Adipocyte (in vitro differentiated cells): ENCODE data around the gene AP2M1.
A peak's percentile ranks its signal among the peaks of the same experiment; 100 is the strongest.

Experiments used
- DNase-seq: peaks from one replicate; pipeline ENCODE4 v3.0.0-alpha.2; 2015; ENCODE audit warnings: low read depth
- H3K27me3 ChIP-seq: replicated peaks from 2 replicates; pipeline ENCODE4 v1.7.0; 2013; ENCODE audit warnings: mild to moderate bottlenecking, low read length, moderate library complexity; ENCODE audit not compliant: control insufficient read depth, insufficient read depth
- H3K36me3 ChIP-seq: 2 replicates; pipeline ENCODE4 v1.7.0; 2013; ENCODE audit warnings: low read length, mild to moderate bottlenecking, moderate library complexity; ENCODE audit not compliant: control insufficient read depth, insufficient read depth, severe bottlenecking
- H3K4me1 ChIP-seq: 2 replicates; pipeline ENCODE4 v1.7.0; 2013; ENCODE audit warnings: mild to moderate bottlenecking, low read length, moderate library complexity; ENCODE audit not compliant: control insufficient read depth, insufficient read depth
- H3K4me3 ChIP-seq: 2 replicates; pipeline ENCODE4 v1.7.0; 2013; ENCODE audit warnings: mild to moderate bottlenecking, low read length, moderate library complexity
- H3K9ac ChIP-seq: 2 replicates; pipeline ENCODE4 v1.7.0; 2013; ENCODE audit warnings: mild to moderate bottlenecking, low read length, moderate library complexity
- H3K9me3 ChIP-seq: 2 replicates; pipeline ENCODE4 v1.7.0; 2013; ENCODE audit warnings: mild to moderate bottlenecking, low read length, moderate library complexity; ENCODE audit not compliant: control insufficient read depth

The AP2M1 gene

DNA sequence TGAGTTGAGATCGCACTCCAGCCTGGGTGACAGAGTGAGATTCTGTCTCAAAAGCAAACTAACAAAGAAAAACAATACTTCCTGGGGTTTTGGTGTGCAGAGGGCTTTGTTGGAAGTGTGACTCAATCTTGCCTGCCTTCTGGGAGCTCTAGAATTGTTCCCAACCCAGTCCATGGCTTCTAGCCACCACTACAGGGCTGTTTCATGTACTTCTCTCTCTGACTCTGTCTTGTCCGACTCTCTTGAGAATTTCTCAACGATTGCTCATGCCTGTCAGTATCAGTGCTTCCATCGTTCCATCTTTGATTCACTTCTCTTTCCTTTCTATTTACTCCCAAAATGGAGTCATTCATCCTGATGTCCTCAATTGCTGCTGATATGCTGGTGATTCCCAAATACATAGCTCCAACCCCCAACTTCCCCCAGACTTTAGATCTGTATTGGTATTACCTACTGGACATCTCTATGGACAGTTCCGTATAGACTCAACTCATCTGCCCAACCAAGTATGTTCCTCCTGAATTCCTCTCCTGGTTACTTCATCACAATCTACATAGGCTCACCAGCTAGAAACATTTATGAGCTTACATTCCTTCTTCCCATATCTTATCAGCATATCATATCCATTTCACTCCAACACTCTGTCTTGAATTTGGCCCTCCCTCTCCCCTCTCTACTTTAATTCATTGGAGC is 1.8 kb upstream of the AP2M1 start:
- Histone ChIP-seq H3K4me1 (peaks cover 67% of the 10 kb centered on the region), H3K36me3 (peaks cover 21% of the 10 kb centered on the region), H3K9me3 (no peaks in the 10 kb centered on the region), H3K9ac (peak overlapping the region; percentile 67), H3K27me3 (no peaks in the 10 kb centered on the region), H3K4me3 (peak overlapping the region; percentile 61)
- peak; percentile 80 for DNase-seq

DNA sequence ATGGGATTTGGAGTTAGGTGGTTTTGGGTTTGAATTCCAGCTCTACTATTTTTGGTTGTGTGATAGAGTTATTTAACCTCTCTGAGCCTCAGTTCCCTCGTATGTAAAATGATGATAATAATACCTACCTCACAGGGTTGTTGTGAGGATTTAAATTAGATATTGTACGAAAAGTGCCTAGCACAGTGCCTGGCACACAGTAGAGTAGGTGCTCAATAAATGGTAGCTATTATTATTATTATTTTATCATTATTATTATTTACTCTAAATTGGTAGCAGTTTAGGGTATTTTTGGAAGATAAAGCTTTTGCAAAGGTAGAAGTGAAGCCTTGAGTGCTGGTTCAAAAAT is 1.3 kb upstream of the AP2M1 start:
- Histone ChIP-seq H3K4me1 (peaks cover 67% of the 10 kb centered on the region), H3K9me3 (no peaks in the 10 kb centered on the region), H3K27me3 (no peaks in the 10 kb centered on the region), H3K36me3 (peaks cover 24% of the 10 kb centered on the region), H3K4me3 (peak overlapping the region; percentile 61), H3K9ac (peak overlapping the region; percentile 1)
- DNase-seq: no peak

DNA sequence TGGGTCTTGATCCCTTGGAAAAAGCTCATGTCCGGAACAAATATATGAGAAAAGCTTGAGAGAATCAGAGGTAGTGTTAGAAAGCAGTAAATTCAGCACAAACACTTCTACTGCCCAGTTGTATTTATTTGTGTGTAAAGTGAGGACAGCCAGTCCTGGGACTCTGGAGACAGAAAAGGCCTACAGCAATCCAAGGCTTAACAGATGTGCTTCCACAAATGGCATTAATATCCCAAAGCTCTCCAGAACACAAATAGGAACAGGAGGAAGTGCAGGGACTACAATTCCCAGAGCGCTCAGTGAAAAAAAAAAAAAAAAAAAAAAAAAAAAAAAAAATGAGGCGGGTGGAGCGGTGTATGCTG is 390 bp upstream of the AP2M1 start:
- no peaks in the 10 kb centered on the region for H3K9me3 ChIP-seq

DNA sequence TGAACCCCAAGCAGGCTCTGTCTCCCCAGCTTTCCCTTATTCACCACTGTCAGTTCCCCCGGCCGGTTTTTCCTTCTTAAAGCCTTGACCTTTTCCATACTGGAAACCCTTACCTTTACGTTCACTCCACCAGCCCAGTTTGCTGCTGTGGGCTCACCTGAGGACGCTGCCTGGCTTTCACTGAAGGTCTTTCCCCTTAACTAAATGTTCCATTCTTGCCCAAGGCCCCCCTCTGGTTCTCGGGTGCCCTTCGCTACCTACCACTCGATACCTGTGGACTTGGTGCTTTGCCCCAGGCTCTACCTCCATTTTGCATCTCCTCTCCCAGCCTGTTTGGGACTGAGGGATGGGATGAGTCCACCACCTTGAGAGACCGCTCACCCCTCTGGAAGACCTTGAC is 851 bp downstream of the AP2M1 start:
- H3K36me3 ChIP-seq: peaks cover 45% of the 10 kb centered on the region

More for the DNA sequence above, 390 bp upstream of the AP2M1 start:
- H3K4me1 ChIP-seq: peaks cover 67% of the 10 kb centered on the region
- H3K36me3 ChIP-seq: peaks cover 33% of the 10 kb centered on the region
- peak overlapping the region; percentile 45 for H3K4me3 ChIP-seq
- DNase-seq: no peak
- H3K27me3 ChIP-seq: no peaks in the 10 kb centered on the region
- peak overlapping the region; percentile 35 for H3K9ac ChIP-seq

DNA sequence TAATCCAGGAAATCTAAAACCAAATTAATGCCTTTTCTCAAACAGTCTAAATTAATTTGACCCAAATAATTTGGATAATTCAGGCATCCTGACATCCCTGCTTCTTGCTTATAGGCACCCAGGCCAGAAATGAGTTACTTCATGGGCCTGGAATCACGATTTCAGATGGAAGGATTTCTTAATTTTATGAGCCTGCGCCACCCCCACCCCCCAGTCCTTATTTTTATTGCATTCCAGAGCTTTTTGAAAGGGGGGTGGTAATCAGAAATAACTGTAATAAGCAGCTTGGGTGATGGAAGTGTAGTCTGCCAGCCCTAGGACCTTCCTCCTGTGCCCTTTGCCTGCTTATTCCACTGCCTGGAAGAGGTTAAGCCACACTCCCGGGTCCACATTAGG is 1.3 kb downstream of the AP2M1 start:
- peak; percentile 56 for DNase-seq
- Histone ChIP-seq H3K27me3 (no peaks in the 10 kb centered on the region), H3K4me1 (peaks cover 70% of the 10 kb centered on the region), H3K4me3 (peak overlapping the region; percentile 96), H3K36me3 (peaks cover 45% of the 10 kb centered on the region), H3K9me3 (no peaks in the 10 kb centered on the region), H3K9ac (peak overlapping the region; percentile 100)

More for the DNA sequence above, 851 bp downstream of the AP2M1 start:
- Histone ChIP-seq H3K4me1 (peaks cover 74% of the 10 kb centered on the region), H3K9me3 (no peaks in the 10 kb centered on the region), H3K4me3 (peak overlapping the region; percentile 96), H3K9ac (peak overlapping the region; percentile 100), H3K27me3 (no peaks in the 10 kb centered on the region)
- DNase-seq: no peak

DNA sequence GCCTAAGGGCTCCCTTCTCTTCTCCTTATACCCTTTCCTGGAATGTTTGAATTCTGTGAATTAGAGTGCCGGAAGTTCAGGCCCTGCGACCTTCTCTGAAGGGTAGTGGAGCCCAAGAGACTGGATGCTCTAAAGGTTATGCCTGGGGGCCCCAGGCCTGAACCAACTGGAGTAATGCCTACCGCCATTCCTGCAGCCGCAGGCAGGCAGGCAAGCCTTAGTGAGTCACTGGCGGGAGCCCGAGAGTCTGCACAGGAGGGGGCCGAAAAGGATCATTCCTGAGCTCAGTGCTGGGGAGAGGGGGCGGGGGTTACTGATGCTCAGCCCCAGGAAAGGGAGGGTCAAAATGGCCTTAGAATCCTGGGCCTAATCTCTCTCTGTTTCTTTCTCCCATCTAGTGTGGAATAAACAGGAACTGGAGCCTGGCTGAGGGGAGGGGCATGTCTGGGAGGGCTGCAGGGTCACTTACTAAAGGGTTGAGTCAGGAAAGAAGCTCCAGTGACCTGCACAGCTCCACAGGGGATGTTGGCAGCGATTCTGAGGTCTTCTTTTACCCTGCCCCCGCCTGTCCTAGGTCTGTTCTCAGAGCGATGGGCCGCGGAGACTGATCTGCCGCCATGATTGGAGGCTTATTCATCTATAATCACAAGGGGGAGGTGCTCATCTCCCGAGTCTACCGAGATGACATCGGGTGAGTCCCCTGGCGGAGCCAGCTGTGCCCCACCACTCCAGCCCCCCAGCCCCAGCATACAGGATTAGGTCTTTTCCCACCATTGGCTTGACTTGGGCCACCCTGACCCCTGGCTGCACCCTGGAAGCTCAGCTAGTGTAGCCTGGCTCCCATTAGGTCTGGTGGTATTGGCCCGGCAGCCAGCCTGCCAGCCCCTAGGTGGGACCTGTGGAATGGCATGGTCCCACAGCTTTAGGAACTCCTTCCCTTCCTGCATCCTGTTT is 2.0 kb downstream of the AP2M1 start:
- Histone ChIP-seq H3K4me3 (peak overlapping the region; percentile 96), H3K9me3 (no peaks in the 10 kb centered on the region), H3K4me1 (peaks cover 63% of the 10 kb centered on the region), H3K27me3 (no peaks in the 10 kb centered on the region), H3K9ac (peak overlapping the region; percentile 100), H3K36me3 (peaks cover 47% of the 10 kb centered on the region)
- peak; percentile 95 for DNase-seq

DNA sequence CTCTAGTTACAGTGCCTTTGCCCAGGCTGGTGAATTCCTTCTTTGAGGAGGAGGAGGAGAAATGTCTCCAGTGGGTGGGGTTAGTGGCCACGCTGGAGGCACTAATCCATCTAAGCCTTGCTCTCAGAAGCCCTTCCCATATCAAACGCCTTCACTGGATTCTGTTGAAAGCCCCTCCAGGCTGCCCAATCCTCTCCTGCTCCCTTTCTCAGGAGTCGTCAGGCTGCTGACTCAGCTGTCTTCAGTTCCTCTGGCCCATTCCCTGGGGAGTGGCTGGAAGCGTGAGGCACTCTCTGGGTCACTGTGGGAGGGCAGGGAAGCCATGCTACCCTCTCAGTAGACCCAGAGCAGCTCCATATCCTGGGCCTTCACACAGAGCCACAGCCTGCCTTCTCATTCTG is 2.7 kb downstream of the AP2M1 start:
- no peaks in the 10 kb centered on the region for H3K9me3 ChIP-seq
- peak; percentile 63 for DNase-seq
- peak overlapping the region; percentile 100 for H3K9ac ChIP-seq

DNA sequence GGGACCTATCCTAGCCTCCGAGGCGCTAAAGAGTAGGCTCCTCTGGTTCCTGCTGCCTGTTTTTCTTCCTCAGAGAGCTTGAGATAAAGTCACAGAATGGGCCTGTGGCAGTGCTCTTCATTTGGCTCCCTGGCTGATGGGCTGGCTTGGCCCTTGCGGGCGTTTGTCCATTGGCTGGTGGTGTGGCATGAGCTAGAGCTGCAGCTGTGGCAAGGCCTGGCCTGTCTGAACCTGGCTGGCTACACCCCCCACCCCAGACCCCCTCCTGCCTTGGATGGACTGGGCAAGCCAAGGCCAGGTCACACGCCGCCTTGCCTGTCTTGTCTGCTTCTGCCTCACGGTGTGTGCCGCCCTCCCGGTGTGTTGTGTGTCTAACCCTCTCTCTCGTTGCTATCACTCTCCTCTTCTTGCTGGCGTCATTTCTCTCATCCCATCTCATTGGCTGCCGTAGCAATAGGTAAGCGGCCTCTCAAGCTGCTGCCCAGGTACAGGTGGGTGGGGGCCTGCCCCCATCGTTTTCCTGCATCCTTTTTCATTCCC is 3.2 kb downstream of the AP2M1 start:
- peaks cover 53% of the 10 kb centered on the region for H3K4me1 ChIP-seq
- no peaks in the 10 kb centered on the region for H3K27me3 ChIP-seq
- peak overlapping the region; percentile 96 for H3K4me3 ChIP-seq
- H3K36me3 ChIP-seq: peaks cover 59% of the 10 kb centered on the region
- DNase-seq: no peak
- no peaks in the 10 kb centered on the region for H3K9me3 ChIP-seq
- peak overlapping the region; percentile 100 for H3K9ac ChIP-seq

More for the DNA sequence above, 2.7 kb downstream of the AP2M1 start:
- Histone ChIP-seq H3K4me3 (peak overlapping the region; percentile 96), H3K36me3 (peaks cover 54% of the 10 kb centered on the region), H3K4me1 (peaks cover 57% of the 10 kb centered on the region), H3K27me3 (no peaks in the 10 kb centered on the region)

DNA sequence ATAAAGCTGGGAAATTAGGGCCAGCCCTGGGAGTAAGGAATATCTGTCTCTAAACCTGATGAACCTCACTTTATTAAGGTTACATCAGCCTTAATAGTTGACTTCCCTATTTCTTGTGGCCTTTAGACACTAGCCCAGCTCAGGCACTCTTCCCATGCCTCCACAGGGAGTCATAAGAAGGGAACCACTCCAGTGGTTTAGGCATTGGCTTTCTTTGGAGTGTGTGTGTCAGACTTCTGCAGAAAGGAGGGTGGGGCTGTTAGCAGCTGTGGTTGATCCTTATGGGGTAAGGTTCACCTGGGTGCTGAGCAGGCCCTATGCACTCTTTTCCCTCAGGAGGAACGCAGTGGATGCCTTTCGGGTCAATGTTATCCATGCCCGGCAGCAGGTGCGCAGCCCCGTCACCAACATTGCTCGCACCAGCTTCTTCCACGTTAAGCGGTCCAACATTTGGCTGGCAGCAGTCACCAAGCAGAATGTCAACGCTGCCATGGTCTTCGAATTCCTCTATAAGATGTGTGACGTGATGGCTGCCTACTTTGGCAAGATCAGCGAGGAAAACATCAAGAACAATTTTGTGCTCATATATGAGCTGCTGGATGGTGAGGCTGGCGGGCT is 4.0 kb downstream of the AP2M1 start:
- Histone ChIP-seq H3K4me3 (peak overlapping the region; percentile 96), H3K9ac (peak overlapping the region; percentile 100), H3K9me3 (no peaks in the 10 kb centered on the region), H3K27me3 (no peaks in the 10 kb centered on the region), H3K36me3 (peaks cover 67% of the 10 kb centered on the region), H3K4me1 (peaks cover 45% of the 10 kb centered on the region)
- no peak for DNase-seq

DNA sequence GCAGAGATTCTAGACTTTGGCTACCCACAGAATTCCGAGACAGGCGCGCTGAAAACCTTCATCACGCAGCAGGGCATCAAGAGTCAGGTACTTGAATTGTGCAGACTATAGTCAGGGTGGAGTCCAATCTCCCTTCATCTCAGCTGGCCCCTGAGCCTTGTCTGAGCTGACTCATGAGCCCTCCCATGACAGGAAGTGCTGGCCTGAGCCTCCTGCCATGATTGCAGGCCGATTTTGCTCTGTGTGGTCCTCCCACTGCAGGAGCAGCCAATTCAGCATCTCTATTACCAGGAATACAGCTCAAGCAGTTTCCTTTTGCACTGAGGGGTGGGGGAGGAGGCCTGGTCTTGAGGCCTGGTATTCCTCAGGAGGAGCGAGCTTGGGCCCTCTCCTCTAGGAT is 5.5 kb downstream of the AP2M1 start:
- no peak for DNase-seq
- H3K4me1 ChIP-seq: peaks cover 42% of the 10 kb centered on the region
- H3K4me3 ChIP-seq: no peak overlapping the region
- peaks cover 82% of the 10 kb centered on the region for H3K36me3 ChIP-seq
- peak overlapping the region; percentile 31 for H3K9ac ChIP-seq
- no peaks in the 10 kb centered on the region for H3K9me3 ChIP-seq
- H3K27me3 ChIP-seq: no peaks in the 10 kb centered on the region

DNA sequence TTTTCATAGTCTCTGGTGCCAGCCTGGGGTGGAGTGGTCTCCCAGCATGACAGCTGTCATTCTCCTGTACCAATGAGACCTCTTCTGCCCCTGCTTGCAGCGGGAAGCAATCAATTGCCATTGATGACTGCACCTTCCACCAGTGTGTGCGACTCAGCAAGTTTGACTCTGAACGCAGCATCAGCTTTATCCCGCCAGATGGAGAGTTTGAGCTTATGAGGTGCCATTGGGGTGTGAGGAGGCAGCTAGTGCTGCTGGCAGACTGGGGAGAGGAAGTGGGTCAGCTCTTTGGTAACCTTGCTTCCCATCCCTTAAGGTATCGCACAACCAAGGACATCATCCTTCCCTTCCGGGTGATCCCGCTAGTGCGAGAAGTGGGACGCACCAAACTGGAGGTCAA is 6.9 kb downstream of the AP2M1 start:
- DNase-seq: no peak
- Histone ChIP-seq H3K36me3 (peaks cover 84% of the 10 kb centered on the region), H3K4me3 (no peak overlapping the region), H3K27me3 (no peaks in the 10 kb centered on the region), H3K9ac (no peak overlapping the region), H3K4me1 (peaks cover 47% of the 10 kb centered on the region), H3K9me3 (no peaks in the 10 kb centered on the region)
